ENCODE results near the gene SASH1.

Gene SASH1

DNA sequence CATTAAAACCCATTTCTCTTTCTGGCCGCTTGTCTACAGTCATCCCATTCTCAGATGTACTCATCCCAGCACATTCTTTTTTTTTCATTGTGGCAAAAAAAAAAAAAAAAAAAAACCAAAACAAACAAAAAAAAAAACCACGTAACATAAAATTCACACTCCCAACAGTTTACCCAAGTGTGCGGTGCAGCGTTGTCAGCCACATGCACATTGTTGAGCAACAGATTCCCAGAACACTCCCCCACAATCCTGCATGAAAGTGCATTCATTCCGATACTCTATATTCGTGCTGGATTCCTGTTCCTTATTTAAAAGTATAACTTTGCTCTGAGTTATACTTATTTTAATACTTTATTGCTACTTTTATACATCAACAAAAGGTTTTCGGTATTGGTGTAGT lies 96.0 kb downstream of the SASH1 start:
- no peak for TF ChIP-seq GATA2 (IDR thresholded peaks at IDR 0.05; ENCODE audit: low read depth, low read length)

- TF ChIP-seq GATA2 (IDR thresholded peaks at IDR 0.05; ENCODE audit: low read depth, low read length) (no peak), GATA3 (IDR thresholded peaks at IDR 0.05; ENCODE audit: low read depth, low read length) (no peak)
Measured at GRCh38 chr6:148440016-148440415, 97.4 kb downstream of the SASH1 start.

- no peak for TF ChIP-seq GATA2 (IDR thresholded peaks at IDR 0.05; ENCODE audit: low read depth, low read length)
- TF ChIP-seq GATA3 (IDR thresholded peaks at IDR 0.05; ENCODE audit: low read depth, low read length) = no peak
Measured at GRCh38 chr6:148440877-148441453, 98.3 kb downstream of the SASH1 start.

DNA sequence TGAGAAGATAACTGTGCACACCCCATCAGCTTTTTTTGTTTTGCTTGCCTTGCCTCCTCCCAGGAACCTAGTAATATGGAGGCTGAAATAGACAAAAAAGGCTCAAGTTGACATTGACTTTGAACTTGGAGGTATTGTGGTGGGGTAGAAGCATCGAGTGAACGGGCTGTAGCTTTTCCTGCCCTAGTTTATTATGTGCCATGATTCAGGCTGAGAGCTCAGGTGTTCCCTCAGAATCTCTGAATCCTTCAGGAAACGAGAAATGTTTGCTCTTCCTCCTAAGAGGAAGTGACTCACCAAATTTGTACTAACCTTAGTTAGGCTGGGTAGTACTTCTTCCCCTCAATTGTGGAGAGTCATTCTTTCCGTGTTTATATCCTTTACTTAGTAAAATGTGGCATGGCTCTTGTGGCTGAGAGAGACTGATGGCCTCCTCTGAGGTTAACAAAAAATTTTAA lies 98.8 kb downstream of the SASH1 start:
- TF ChIP-seq GATA2 (IDR thresholded peaks at IDR 0.05; ENCODE audit: low read depth, low read length) (no peak), GATA3 (IDR thresholded peaks at IDR 0.05; ENCODE audit: low read depth, low read length) (no peak)

- TF ChIP-seq GATA3 (IDR thresholded peaks at IDR 0.05; ENCODE audit: low read depth, low read length) (no peak), GATA2 (IDR thresholded peaks at IDR 0.05; ENCODE audit: low read depth, low read length) (no peak)
Measured at GRCh38 chr6:148443798-148444560, 101.3 kb downstream of the SASH1 start.

DNA sequence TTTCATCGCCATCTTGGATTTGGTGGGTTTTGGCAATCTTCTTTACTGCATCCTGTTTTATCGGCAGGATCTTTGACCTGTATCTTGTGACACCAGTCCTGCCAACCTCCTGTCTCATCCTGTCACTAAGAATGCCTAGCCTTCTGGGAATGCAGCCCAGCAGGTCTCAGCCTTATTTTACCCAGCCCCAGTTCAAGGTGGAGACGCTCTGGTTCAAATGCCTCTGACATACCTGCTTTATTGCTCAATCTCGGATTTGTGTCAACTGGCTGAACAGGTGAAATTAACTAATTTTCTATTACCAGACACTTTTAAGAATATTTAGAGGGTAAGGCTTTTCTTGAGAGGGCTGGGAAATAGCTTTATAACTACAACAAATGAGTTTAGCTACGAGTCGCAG lies 102.5 kb downstream of the SASH1 start:
- TF ChIP-seq GATA2 (IDR thresholded peaks at IDR 0.05; ENCODE audit: low read depth, low read length) (no peak), GATA3 (IDR thresholded peaks at IDR 0.05; ENCODE audit: low read depth, low read length) (no peak)

DNA sequence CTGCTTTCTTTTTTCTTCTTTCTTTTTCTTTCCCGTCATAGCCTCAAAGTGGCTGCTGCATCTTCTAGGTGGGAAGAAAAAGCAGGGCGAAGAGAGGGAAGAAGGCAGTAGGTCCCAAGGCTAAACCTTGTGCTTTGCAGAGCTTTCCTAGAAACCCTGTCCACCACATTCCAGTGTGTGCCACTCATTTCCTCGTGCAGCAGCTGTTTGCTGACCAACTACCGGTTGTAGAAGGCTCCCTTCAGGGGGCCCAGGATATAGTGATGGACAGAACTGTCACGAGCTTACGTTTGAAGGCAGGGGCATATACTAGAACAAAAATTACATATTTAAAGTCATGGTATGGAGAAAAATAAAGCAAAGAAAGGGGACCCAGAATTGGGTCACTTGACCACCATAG lies 103.0 kb downstream of the SASH1 start:
- no peak for TF ChIP-seq GATA3 (IDR thresholded peaks at IDR 0.05; ENCODE audit: low read depth, low read length)
- no peak for TF ChIP-seq GATA2 (IDR thresholded peaks at IDR 0.05; ENCODE audit: low read depth, low read length)

GRCh38 chr6:148446681-148447080 lies 104.0 kb downstream of the SASH1 start:
- no peak for TF ChIP-seq GATA2 (IDR thresholded peaks at IDR 0.05; ENCODE audit: low read depth, low read length)
- no peak for TF ChIP-seq GATA3 (IDR thresholded peaks at IDR 0.05; ENCODE audit: low read depth, low read length)

GRCh38 chr6:148447521-148448230 lies 105.0 kb downstream of the SASH1 start:
- no peak for TF ChIP-seq GATA3 (IDR thresholded peaks at IDR 0.05; ENCODE audit: low read depth, low read length)
- TF ChIP-seq GATA2 (IDR thresholded peaks at IDR 0.05; ENCODE audit: low read depth, low read length) = no peak

GRCh38 chr6:148448369-148449012 lies 105.9 kb downstream of the SASH1 start:
- no peak for TF ChIP-seq GATA3 (IDR thresholded peaks at IDR 0.05; ENCODE audit: low read depth, low read length)
- no peak for TF ChIP-seq GATA2 (IDR thresholded peaks at IDR 0.05; ENCODE audit: low read depth, low read length)

DNA sequence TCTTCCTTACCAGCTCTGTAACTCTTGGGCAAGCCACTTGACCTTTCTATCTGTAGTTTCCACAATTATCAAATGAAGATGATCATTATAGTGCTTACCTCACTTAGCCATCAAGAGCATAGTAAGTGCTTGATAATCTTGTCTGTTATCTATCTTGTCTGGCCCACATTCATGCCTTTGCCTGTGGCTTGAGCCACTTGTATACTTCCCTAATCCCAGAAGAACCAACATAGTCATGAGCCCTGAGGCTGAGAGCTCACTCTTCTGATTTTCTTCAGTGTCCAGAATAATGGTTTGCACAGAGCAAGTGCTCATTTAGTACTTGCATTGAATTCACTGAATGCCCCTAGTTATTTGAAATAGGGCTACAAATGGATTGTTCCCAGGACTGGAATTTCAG lies 108.2 kb downstream of the SASH1 start:
- TF ChIP-seq GATA2 (IDR thresholded peaks at IDR 0.05; ENCODE audit: low read depth, low read length) = no peak
- no peak for TF ChIP-seq GATA3 (IDR thresholded peaks at IDR 0.05; ENCODE audit: low read depth, low read length)

DNA sequence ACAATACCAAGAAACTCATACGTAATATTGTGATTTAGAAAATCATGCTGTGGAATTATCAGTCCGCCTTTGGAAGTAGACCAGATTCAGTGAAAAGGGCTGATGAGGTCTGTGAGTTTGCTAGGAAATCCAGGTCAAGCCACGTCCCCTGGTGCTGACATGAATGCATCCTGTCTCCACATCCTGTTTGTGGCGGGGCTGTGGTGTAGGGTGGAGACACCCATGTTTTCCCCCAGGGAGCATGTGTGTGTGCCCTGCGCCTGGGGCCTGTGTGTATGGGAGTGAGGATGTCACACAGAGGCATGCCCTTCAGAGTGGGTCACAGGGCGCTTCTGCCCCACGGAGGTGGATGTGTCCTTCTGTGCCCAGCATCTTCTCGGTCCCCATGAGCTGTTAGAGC lies 109.1 kb downstream of the SASH1 start:
- TF ChIP-seq GATA3 (IDR thresholded peaks at IDR 0.05; ENCODE audit: low read depth, low read length) = no peak
- TF ChIP-seq GATA2 (IDR thresholded peaks at IDR 0.05; ENCODE audit: low read depth, low read length) = no peak

DNA sequence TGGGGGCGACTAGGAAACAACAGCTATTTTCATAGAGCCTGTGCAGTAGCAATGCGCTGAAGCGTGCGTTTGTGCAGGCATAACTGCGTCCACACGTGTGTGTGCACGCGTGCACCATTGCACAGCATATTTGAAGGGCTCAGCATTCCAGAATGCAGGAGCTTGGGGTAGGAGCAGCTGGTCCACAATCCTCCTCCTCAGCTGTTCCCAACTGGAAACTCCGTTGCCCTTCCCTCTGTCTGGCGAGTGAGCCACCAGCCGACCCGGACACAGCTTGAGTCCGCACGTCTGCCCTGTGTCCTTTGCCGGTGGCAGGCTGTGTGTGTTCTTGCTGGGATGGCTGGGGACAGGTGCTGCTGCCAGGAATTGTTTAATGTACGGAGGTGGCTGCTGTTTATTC lies 110.2 kb downstream of the SASH1 start:
- TF ChIP-seq GATA2 (IDR thresholded peaks at IDR 0.05; ENCODE audit: low read depth, low read length) (no peak), GATA3 (IDR thresholded peaks at IDR 0.05; ENCODE audit: low read depth, low read length) (no peak)

GRCh38 chr6:148453906-148454305 lies 111.3 kb downstream of the SASH1 start:
- TF ChIP-seq GATA2 (IDR thresholded peaks at IDR 0.05; ENCODE audit: low read depth, low read length) (no peak), GATA3 (IDR thresholded peaks at IDR 0.05; ENCODE audit: low read depth, low read length) (no peak)

Data from SH-SY5Y (cell line).